LoVo (cell line): ENCODE measurements around the gene SLC22A6.

Source experiments
- DNase-seq: peaks from one replicate; pipeline ENCODE4 v3.0.0-alpha.2; 2016; ENCODE audit warnings: low spot score

The SLC22A6 gene

GRCh38 chr11:62984451-62984991 lies at the start of gene SLC22A6:
Gene SLC22A6 (minus strand): TSS chr11:62984967. CDS start chr11:62984690, 277 bp downstream.
- DNase-seq = no peak

- DNase-seq = no peak
Measured at GRCh38 chr11:63032457-63032856, 47.7 kb upstream of the SLC22A6 start.

GRCh38 chr11:63023841-63024648 lies 39.3 kb upstream of the SLC22A6 start:
- DNase-seq = peak; percentile 66

- DNase-seq = no peak
Measured at GRCh38 chr11:63023222-63023814, 38.6 kb upstream of the SLC22A6 start.

GRCh38 chr11:63022441-63022840 lies 37.7 kb upstream of the SLC22A6 start:
- no peak for DNase-seq

GRCh38 chr11:63020671-63021291 lies 36.0 kb upstream of the SLC22A6 start:
- no peak for DNase-seq

GRCh38 chr11:63019506-63019905 lies 34.7 kb upstream of the SLC22A6 start:
- no peak for DNase-seq

- DNase-seq = no peak
Measured at GRCh38 chr11:63017306-63017974, 32.7 kb upstream of the SLC22A6 start.

GRCh38 chr11:63015521-63016215 lies 30.9 kb upstream of the SLC22A6 start, which contains the start of gene SLC22A8:
Gene SLC22A8 (minus strand): TSS chr11:63015841. CDS start chr11:63014958, 883 bp downstream.
- no peak for DNase-seq

GRCh38 chr11:63014408-63015055 lies 29.8 kb upstream of the SLC22A6 start:
- no peak for DNase-seq

GRCh38 chr11:63012839-63013238 lies 28.1 kb upstream of the SLC22A6 start:
- no peak for DNase-seq

- DNase-seq = no peak
Measured at GRCh38 chr11:63012430-63012829, 27.7 kb upstream of the SLC22A6 start.

GRCh38 chr11:63010934-63011439 lies 26.2 kb upstream of the SLC22A6 start:
- no peak for DNase-seq

GRCh38 chr11:63007920-63008319 lies 23.2 kb upstream of the SLC22A6 start:
- DNase-seq = no peak

- DNase-seq = no peak
Measured at GRCh38 chr11:63001456-63001855, 16.7 kb upstream of the SLC22A6 start.

GRCh38 chr11:62999649-63000048 lies 14.9 kb upstream of the SLC22A6 start:
- DNase-seq = no peak

GRCh38 chr11:62999156-62999555 lies 14.4 kb upstream of the SLC22A6 start:
- DNase-seq = no peak

- no peak for DNase-seq
Measured at GRCh38 chr11:62996271-62996670, 11.5 kb upstream of the SLC22A6 start.

GRCh38 chr11:62994775-62995174 lies 10.0 kb upstream of the SLC22A6 start:
- no peak for DNase-seq

- no peak for DNase-seq
Measured at GRCh38 chr11:62988276-62988675, 3.5 kb upstream of the SLC22A6 start.
